ENCODE data around the gene C9orf153. TPM values are rescaled to one million over a fixed set of nuclear protein-coding genes. Genes with fewer than 3 reads are reported as not detected.
"Not testable (repeated sequence)": the region's sequence is repeated elsewhere in the genome, so short reads cannot be mapped to it uniquely, and the experiment has no call there.

C9orf153 gene
- total and polyA plus RNA-seq, 2 experiments from 2014 or later: 1.0 TPM; not detected in 1

DNA sequence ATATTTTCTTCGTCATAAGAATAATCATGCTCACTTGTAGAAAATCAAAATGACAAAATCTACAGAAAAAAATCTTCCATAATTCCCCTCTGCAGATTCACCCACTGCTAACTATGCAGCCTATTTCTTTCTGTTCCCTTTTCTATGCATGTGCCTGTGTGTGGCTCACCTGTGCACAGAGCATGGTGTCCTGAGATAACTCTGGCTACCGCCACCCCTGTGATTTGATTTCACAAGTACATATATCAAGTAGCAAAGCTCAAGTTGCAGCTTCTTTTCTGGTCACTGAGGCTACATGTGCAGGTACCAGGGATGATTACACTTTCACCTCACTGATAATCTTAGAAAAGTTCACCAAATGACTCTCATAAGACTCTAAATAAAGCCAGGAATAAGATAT lies 41.2 kb upstream of the C9orf153 start:
- H3K36me3 ChIP-seq: peaks cover 24% of the 10 kb centered on the region
- no peaks in the 10 kb centered on the region for H3K4me1 ChIP-seq (ENCODE audit: low read depth)
- H3K4me3 ChIP-seq: no peak overlapping the region
- no peak overlapping the region for H3K27ac ChIP-seq
- TF ChIP-seq, protein P1, sequence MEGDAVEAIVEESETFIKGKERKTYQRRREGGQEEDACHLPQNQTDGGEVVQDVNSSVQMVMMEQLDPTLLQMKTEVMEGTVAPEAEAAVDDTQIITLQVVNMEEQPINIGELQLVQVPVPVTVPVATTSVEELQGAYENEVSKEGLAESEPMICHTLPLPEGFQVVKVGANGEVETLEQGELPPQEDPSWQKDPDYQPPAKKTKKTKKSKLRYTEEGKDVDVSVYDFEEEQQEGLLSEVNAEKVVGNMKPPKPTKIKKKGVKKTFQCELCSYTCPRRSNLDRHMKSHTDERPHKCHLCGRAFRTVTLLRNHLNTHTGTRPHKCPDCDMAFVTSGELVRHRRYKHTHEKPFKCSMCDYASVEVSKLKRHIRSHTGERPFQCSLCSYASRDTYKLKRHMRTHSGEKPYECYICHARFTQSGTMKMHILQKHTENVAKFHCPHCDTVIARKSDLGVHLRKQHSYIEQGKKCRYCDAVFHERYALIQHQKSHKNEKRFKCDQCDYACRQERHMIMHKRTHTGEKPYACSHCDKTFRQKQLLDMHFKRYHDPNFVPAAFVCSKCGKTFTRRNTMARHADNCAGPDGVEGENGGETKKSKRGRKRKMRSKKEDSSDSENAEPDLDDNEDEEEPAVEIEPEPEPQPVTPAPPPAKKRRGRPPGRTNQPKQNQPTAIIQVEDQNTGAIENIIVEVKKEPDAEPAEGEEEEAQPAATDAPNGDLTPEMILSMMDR (IDR thresholded peaks at IDR 0.05; ENCODE audit: low read depth, low read length): no peak
- no peaks in the 10 kb centered on the region for H3K9me3 ChIP-seq (ENCODE audit: low read depth)
- no peaks in the 10 kb centered on the region for H3K27me3 ChIP-seq
- DNase-seq (ENCODE audit: low read depth in 1 of 2, low spot score in 1 of 2): no peak

DNA sequence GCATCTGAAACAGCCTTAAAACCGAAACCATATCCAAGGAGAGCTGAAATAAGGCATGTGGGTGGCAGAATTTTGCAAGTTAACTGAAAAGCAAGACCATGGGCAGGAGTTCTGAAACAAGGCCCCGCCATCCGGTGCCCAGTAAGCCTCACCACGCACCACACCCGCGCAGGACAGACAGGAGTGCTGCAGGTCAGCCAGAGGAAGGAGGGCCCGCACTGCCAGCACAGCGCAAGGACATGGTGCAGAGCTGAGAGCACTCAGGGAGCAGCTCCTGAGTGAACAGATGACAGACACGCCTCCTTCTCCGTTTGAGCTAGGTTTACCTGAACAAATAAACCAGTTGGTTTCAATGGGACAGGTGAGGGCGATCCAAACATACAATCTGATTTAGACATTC lies 39.4 kb upstream of the C9orf153 start:
- Histone ChIP-seq H3K4me3 (no peak overlapping the region), H3K9me3 (ENCODE audit: low read depth) (no peaks in the 10 kb centered on the region), H3K4me1 (ENCODE audit: low read depth) (no peaks in the 10 kb centered on the region), H3K27me3 (no peaks in the 10 kb centered on the region), H3K36me3 (peaks cover 24% of the 10 kb centered on the region), H3K27ac (no peak overlapping the region)
- DNase-seq (ENCODE audit: low read depth in 1 of 2, low spot score in 1 of 2): no peak
- TF ChIP-seq, protein P1 (IDR thresholded peaks at IDR 0.05; ENCODE audit: low read depth, low read length): no peak

DNA sequence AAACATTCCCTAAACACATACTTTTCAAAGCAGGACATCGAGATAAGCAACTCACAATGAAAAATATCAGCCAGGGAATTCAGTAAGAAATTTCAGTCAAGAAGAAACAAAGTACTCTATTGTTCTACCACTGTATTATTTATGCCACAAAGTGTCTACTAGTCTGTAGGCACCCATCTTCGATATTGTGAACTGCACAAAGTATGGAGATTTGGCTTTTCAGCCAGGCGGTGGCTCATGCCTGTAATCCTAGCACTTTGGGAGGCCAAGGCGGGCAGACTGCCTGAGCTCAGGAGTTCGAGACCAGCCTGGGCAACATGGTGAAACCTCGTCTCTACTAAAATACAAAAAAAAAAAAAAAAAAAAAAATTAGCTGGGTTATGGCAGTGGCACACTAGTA lies 30.9 kb upstream of the C9orf153 start:
- not testable (repeated sequence) for DNase-seq (ENCODE audit: low read depth in 1 of 2, low spot score in 1 of 2); H3K4me3 ChIP-seq; H3K36me3 ChIP-seq; H3K27ac ChIP-seq; H3K4me1 ChIP-seq (ENCODE audit: low read depth); H3K9me3 ChIP-seq (ENCODE audit: low read depth); H3K27me3 ChIP-seq

DNA sequence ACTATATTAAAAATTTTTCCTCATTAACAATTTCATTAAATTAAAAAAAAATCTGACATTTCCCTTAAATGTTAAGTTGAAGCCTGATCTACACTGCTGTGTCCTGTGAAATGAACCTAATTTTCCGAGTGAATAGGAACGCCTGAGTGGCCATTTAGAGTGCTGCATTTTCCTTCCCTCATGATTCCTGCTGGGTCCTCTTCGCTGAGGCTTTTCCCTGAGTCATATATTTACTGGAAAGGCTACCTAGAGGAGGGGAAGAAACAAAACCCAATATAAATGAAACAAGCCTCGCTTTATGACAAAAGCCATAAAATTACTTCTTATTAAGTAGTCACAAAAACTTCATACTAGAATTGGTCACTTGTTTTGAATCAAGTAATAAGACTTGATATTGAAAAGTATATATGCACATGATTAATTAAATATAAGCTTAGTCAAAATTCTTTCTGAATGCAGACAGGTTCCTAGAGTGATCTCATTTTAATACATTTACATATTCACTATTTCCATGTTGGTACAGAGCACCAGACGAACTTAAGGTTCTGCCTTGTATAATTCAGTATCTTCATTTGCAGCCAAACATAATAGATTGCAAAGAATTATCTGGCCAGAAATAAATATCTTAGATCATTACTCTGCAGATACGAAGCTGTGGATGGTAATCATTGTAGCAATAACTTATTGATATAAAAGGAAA lies 29.2 kb upstream of the C9orf153 start:
- DNase-seq (ENCODE audit: low read depth in 1 of 2, low spot score in 1 of 2): no peak
- H3K4me3 ChIP-seq: no peak overlapping the region
- TF ChIP-seq, protein P1 (IDR thresholded peaks at IDR 0.05; ENCODE audit: low read depth, low read length): no peak
- H3K9me3 ChIP-seq (ENCODE audit: low read depth): no peaks in the 10 kb centered on the region
- H3K36me3 ChIP-seq: no peaks in the 10 kb centered on the region
- no peaks in the 10 kb centered on the region for H3K4me1 ChIP-seq (ENCODE audit: low read depth)
- H3K27ac ChIP-seq: no peak overlapping the region
- H3K27me3 ChIP-seq: no peaks in the 10 kb centered on the region

DNA sequence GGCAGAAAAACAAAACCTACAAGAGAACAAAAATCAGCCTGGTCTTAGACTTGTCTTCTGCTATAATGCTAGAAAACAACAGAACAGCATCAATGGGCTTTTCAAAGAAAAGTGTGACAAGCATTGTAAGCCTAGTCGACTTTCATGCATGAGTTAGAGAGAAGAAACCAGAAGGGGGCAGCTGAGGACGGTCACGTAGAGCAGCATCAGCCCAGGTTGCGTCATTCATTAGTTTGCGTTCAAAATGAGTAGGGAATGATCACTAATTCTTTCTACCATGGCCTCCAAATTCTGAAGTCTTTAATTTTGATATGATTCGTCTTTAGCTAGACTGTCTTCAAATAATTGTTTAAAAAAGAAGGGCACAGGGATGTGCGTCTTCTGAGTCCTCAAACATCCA lies 27.6 kb upstream of the C9orf153 start:
- no peak overlapping the region for H3K27ac ChIP-seq
- H3K36me3 ChIP-seq: no peaks in the 10 kb centered on the region
- no peaks in the 10 kb centered on the region for H3K9me3 ChIP-seq (ENCODE audit: low read depth)
- H3K4me3 ChIP-seq: no peak overlapping the region
- TF ChIP-seq, protein P1 (IDR thresholded peaks at IDR 0.05; ENCODE audit: low read depth, low read length): peak; percentile 49
- no peaks in the 10 kb centered on the region for H3K4me1 ChIP-seq (ENCODE audit: low read depth)
- peak; percentile 49 to 72 for DNase-seq (ENCODE audit: low read depth in 1 of 2, low spot score in 1 of 2)
- no peaks in the 10 kb centered on the region for H3K27me3 ChIP-seq

DNA sequence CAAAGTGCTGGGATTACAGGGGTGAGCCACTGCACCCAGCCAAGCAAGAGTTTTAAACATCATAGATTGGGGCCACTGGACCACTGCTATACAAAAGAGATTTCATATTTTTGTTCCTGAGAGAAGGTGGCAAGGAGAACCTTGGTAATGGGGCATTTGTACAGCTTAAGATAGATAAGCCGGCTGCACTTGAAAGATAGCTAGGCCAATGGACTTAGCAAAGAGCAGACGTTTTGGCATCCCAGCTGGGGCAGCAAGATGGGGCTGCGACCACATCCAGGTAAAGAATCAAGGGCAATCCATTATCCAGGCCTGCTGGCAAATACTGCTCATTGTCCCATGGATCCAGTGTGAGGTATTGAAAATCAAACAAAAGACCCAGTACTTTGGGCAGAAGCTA lies 26.8 kb upstream of the C9orf153 start:
- H3K4me3 ChIP-seq: no peak overlapping the region
- TF ChIP-seq, protein P1 (IDR thresholded peaks at IDR 0.05; ENCODE audit: low read depth, low read length): no peak
- H3K27ac ChIP-seq: no peak overlapping the region
- no peak for DNase-seq (ENCODE audit: low read depth in 1 of 2, low spot score in 1 of 2)
- H3K9me3 ChIP-seq (ENCODE audit: low read depth): no peaks in the 10 kb centered on the region
- H3K27me3 ChIP-seq: no peaks in the 10 kb centered on the region
- peaks cover under 1% of the 10 kb centered on the region for H3K4me1 ChIP-seq (ENCODE audit: low read depth)
- H3K36me3 ChIP-seq: no peaks in the 10 kb centered on the region
